ENCODE data around the gene MAJIN.

- no peak for TF ChIP-seq CTCF (IDR thresholded peaks at IDR 0.05; ENCODE audit: borderline replicate concordance, extremely low read depth, low read length, poor library complexity, severe bottlenecking)
- TF ChIP-seq EZH2 (IDR thresholded peaks at IDR 0.05; ENCODE audit: borderline replicate concordance, low read depth, low read length, severe bottlenecking), result no peak
Observed at GRCh38 chr11:64969209-64969608, 2.7 kb downstream of the MAJIN start.

All from DND-41 (cell line).